MV-4-11 (cell line): ENCODE measurements around the gene PPP2R5A.
A peak's percentile ranks its signal among the peaks of the same experiment; 100 is the strongest.
"Not testable (repeated sequence)": the region's sequence is repeated elsewhere in the genome, so short reads cannot be mapped to it uniquely, and the experiment has no call there.

ENCODE experiments used
- DNase-seq: peaks from one replicate; lab custom pipeline; 2025; lab: John Stamatoyannopoulos, UW

The PPP2R5A gene

GRCh38 chr1:212355230-212355969 is 70.2 kb downstream of the PPP2R5A start:
- DNase-seq: no peak

GRCh38 chr1:212359794-212360479 is 74.7 kb downstream of the PPP2R5A start:
- no peak for DNase-seq

GRCh38 chr1:212364985-212365384 is 79.8 kb downstream of the PPP2R5A start:
- no peak for DNase-seq

- no peak for DNase-seq
These were observed 81.7 kb downstream of the PPP2R5A start for GRCh38 chr1:212366901-212367300.

- DNase-seq: no peak
These were observed 82.4 kb downstream of the PPP2R5A start for GRCh38 chr1:212367474-212368072.

GRCh38 chr1:212368073-212368484 is 82.9 kb downstream of the PPP2R5A start:
- DNase-seq: peak; percentile 61

GRCh38 chr1:212375986-212376385 is 90.8 kb downstream of the PPP2R5A start:
- DNase-seq: no peak

- no peak for DNase-seq
These were observed 92.4 kb downstream of the PPP2R5A start for GRCh38 chr1:212377644-212378043.

GRCh38 chr1:212379366-212379765 is 94.2 kb downstream of the PPP2R5A start:
- no peak for DNase-seq

GRCh38 chr1:212381397-212382035 is 96.3 kb downstream of the PPP2R5A start:
- DNase-seq: no peak

- DNase-seq: no peak
These were observed 100.8 kb downstream of the PPP2R5A start for GRCh38 chr1:212386029-212386428.

- DNase-seq: no peak
These were observed 103.9 kb downstream of the PPP2R5A start for GRCh38 chr1:212388985-212389716.

- not testable (repeated sequence) for DNase-seq
These were observed 110.6 kb downstream of the PPP2R5A start for GRCh38 chr1:212395678-212396437.

GRCh38 chr1:212396638-212397037 is 111.4 kb downstream of the PPP2R5A start:
- no peak for DNase-seq

GRCh38 chr1:212397171-212397570 is 112.0 kb downstream of the PPP2R5A start:
- DNase-seq: no peak

- peak; percentile 74 for DNase-seq
These were observed 115.8 kb downstream of the PPP2R5A start for GRCh38 chr1:212401042-212401441.

- peak; percentile 45 for DNase-seq
These were observed 116.8 kb downstream of the PPP2R5A start for GRCh38 chr1:212401838-212402582.

- DNase-seq: no peak
These were observed 117.6 kb downstream of the PPP2R5A start for GRCh38 chr1:212402666-212403321.

GRCh38 chr1:212410231-212410820 is 125.1 kb downstream of the PPP2R5A start:
- DNase-seq: peak; percentile 89
